ENCODE measurements around the gene FBXO34.

GRCh38 chr14:55270832-55271571, at the start of gene FBXO34:
- TF ChIP-seq BCLAF1 (IDR thresholded peaks at IDR 0.05) (no peak), TCF7 (IDR thresholded peaks at IDR 0.05; ENCODE audit: low read depth) (no peak), ZFAT (CRISPR knock-in tag; conservative IDR thresholded peaks at IDR 0.05) (no peak)

Data from HepG2 (cell line).